Germinal center (tissue), 1 donor: ENCODE results near the gene PDE8A.
"Not testable (repeated sequence)": the region's sequence is repeated elsewhere in the genome, so short reads cannot be mapped to it uniquely, and the experiment has no call there.

ENCODE experiments used
- DNase-seq: peaks from one replicate; pipeline ENCODE4 v3.0.0; 2012; ENCODE audit warnings: mixed read lengths, low spot score

PDE8A gene

GRCh38 chr15:85010071-85010385 lies 28.4 kb downstream of the PDE8A start:
- no peak for DNase-seq

GRCh38 chr15:85010386-85011159 lies 28.9 kb downstream of the PDE8A start:
- DNase-seq: no peak

- no peak for DNase-seq
These were observed 29.5 kb downstream of the PDE8A start for GRCh38 chr15:85011160-85011571.

- not testable (repeated sequence) for DNase-seq
These were observed 30.1 kb downstream of the PDE8A start for GRCh38 chr15:85011724-85012123.

GRCh38 chr15:85013785-85014184 lies 32.1 kb downstream of the PDE8A start:
- DNase-seq: no peak

- no peak for DNase-seq
These were observed 33.3 kb downstream of the PDE8A start for GRCh38 chr15:85014932-85015331.

GRCh38 chr15:85016275-85016674 lies 34.6 kb downstream of the PDE8A start:
- no peak for DNase-seq

- no peak for DNase-seq
These were observed 38.3 kb downstream of the PDE8A start for GRCh38 chr15:85019815-85020590.

- DNase-seq: no peak
These were observed 39.8 kb downstream of the PDE8A start for GRCh38 chr15:85021409-85021808.

GRCh38 chr15:85022860-85023403 lies 41.3 kb downstream of the PDE8A start:
- DNase-seq: no peak

GRCh38 chr15:85024003-85024402 lies 42.3 kb downstream of the PDE8A start:
- no peak for DNase-seq

- DNase-seq: no peak
These were observed 43.1 kb downstream of the PDE8A start for GRCh38 chr15:85024509-85025336.

- DNase-seq: no peak
These were observed 44.0 kb downstream of the PDE8A start for GRCh38 chr15:85025516-85026251.

GRCh38 chr15:85026304-85027032 lies 44.8 kb downstream of the PDE8A start:
- DNase-seq: no peak

GRCh38 chr15:85027033-85027380 lies 45.4 kb downstream of the PDE8A start:
- DNase-seq: no peak

GRCh38 chr15:85027421-85027820 lies 45.8 kb downstream of the PDE8A start:
- no peak for DNase-seq

GRCh38 chr15:85028416-85028815 lies 46.8 kb downstream of the PDE8A start:
- DNase-seq: no peak

GRCh38 chr15:85029221-85029620 lies 47.6 kb downstream of the PDE8A start:
- no peak for DNase-seq

- DNase-seq: no peak
These were observed 48.8 kb downstream of the PDE8A start for GRCh38 chr15:85030301-85030929.

GRCh38 chr15:85031086-85031943 lies 49.7 kb downstream of the PDE8A start:
- no peak for DNase-seq
